NB4 (cell line): ENCODE data around the gene B3GNT9.

Experiments
- CTCF ChIP-seq: IDR thresholded peaks from one replicate; pipeline ENCODE4 v1.5.1; 2012; ENCODE audit warnings: low read depth, low read length
- MAX ChIP-seq: IDR thresholded peaks from 2 replicates; pipeline ENCODE4 v1.6.1; 2011; ENCODE audit warnings: low read depth, low read length

GRCh38 chr16:67157892-67158635 lies 7.3 kb upstream of the B3GNT9 start:
- TF ChIP-seq CTCF (no peak), MAX (no peak)
